ENCODE results near the gene COG6.

DNA sequence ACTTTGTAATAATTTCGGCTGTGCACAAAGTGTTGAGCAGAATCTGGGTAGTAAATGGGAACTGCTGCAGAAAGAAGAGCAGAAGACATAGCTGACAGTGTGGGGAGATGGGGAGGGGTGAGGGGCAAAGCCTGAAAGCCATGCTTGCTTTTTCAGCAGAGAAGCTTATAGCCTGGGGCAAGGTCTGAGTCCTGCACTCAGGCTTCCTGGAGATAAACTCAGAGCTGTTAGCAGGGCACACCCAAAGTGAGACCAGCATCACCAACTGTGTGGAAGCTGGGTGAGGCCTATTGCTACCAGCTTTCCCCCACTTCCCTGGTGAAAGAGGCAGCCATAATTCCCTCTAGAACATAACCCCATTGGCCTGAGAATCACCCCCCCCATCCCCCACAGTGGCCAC, 36.9 kb upstream of the COG6 start:
- no peak for TF ChIP-seq CTCF (IDR thresholded peaks at IDR 0.05)
- TF ChIP-seq EP300 (IDR thresholded peaks at IDR 0.05): no peak

All from tibial nerve (tissue), 4 donors.